Neural cell (in vitro differentiated cells): ENCODE results near the gene ANXA6. TPM values are rescaled to one million over a fixed set of nuclear protein-coding genes. Genes with fewer than 3 reads are reported as not detected.

Experiments used
- H2AFZ ChIP-seq: fragments of 200-600, 300-800 bp; sonication (generic), shearing (Covaris generic); 2 replicates; pipeline ENCODE4 v1.6.0; 2014; ENCODE audit warnings: low read depth, mild to moderate bottlenecking, antibody characterized with exemption, low read length, moderate library complexity
- H3F3A ChIP-seq: fragments of 200-600 bp; shearing (Covaris generic); 2 replicates; pipeline ENCODE4 v1.6.1; 2016; ENCODE audit warnings: mild to moderate bottlenecking, moderate library complexity, mixed read lengths, antibody characterized with exemption, low read length; ENCODE audit not compliant: insufficient read depth, poor library complexity, severe bottlenecking
- H3K27ac ChIP-seq: fragments of 200-600, 300-800 bp; sonication (generic), shearing (Covaris generic); 2 replicates; pipeline ENCODE4 v1.5.1; 2014; ENCODE audit warnings: mild to moderate bottlenecking, low read length, moderate library complexity
- H3K27me3 ChIP-seq: fragments of 300-800, 200-600 bp; sonication (generic), shearing (Covaris generic); 2 replicates; pipeline ENCODE4 v1.6.0; 2014; ENCODE audit warnings: mild to moderate bottlenecking, low read depth, low read length, moderate library complexity; ENCODE audit not compliant: insufficient read depth
- H3K36me3 ChIP-seq: fragments of 300-800, 200-600 bp; sonication (generic), shearing (Covaris generic); 2 replicates; pipeline ENCODE4 v1.5.1; 2014; ENCODE audit warnings: mild to moderate bottlenecking, antibody characterized with exemption, low read length, moderate library complexity; ENCODE audit not compliant: insufficient read depth
- H3K4me2 ChIP-seq: fragments of 300-800, 200-600 bp; sonication (generic), shearing (Covaris generic); 2 replicates; pipeline ENCODE4 v1.6.0; 2014; ENCODE audit warnings: mild to moderate bottlenecking, low read length
- H3K4me3 ChIP-seq: fragments of 300-800, 200-600 bp; sonication (generic), shearing (Covaris generic); 2 replicates; pipeline ENCODE4 v1.5.1; 2014; ENCODE audit warnings: mild to moderate bottlenecking, low read length, moderate library complexity
- H3K79me2 ChIP-seq: fragments of 200-600 bp; shearing (Covaris generic); replicated peaks from 2 replicates; pipeline ENCODE4 v1.6.0; 2014; ENCODE audit warnings: mild to moderate bottlenecking, low read length, moderate library complexity; ENCODE audit not compliant: insufficient read depth
- H3K9ac ChIP-seq: fragments of 300-800, 200-600 bp; sonication (generic), shearing (Covaris generic); 2 replicates; pipeline ENCODE4 v1.6.1; 2016; ENCODE audit warnings: mild to moderate bottlenecking, low read length, mixed read lengths
- H3K9me2 ChIP-seq: fragments of 200-600 bp; shearing (Covaris generic); 2 replicates; pipeline ENCODE4 v1.6.1; 2016; ENCODE audit warnings: mild to moderate bottlenecking, low read length, mixed read lengths; ENCODE audit not compliant: insufficient read depth
- H3K9me3 ChIP-seq: fragments of 200-600, 300-800 bp; sonication (generic), shearing (Covaris generic); 2 replicates; pipeline ENCODE4 v1.6.1; 2016; ENCODE audit warnings: mild to moderate bottlenecking, mixed run types, low read length, moderate library complexity, mixed read lengths
- H4K20me1 ChIP-seq: fragments of 200-600 bp; shearing (Covaris generic); 2 replicates; pipeline ENCODE4 v1.6.1; 2016; ENCODE audit warnings: mild to moderate bottlenecking, mixed run types; ENCODE audit not compliant: insufficient read depth
- CTCF ChIP-seq: fragments of 450-650 bp; IDR thresholded peaks from 2 replicates; pipeline ENCODE4 v1.5.1; 2014; ENCODE audit warnings: antibody characterized with exemption, mild to moderate bottlenecking, moderate library complexity; ENCODE audit not compliant: poor library complexity, severe bottlenecking
- EP300 ChIP-seq: fragments of 450-650 bp; conservative IDR thresholded peaks from 2 replicates; pipeline ENCODE4 v1.6.1; 2014; ENCODE audit warnings: antibody characterized with exemption, mild to moderate bottlenecking, moderate library complexity; ENCODE audit not compliant: poor library complexity, severe bottlenecking
- EZH2 ChIP-seq: fragments of 200-600, 300-800 bp; shearing (Covaris generic), sonication (generic); IDR thresholded peaks from 2 replicates; pipeline ENCODE4 v1.6.1; 2014; ENCODE audit warnings: antibody characterized with exemption, low read length, borderline replicate concordance, mild to moderate bottlenecking; ENCODE audit not compliant: insufficient read depth, poor library complexity, severe bottlenecking
- MXI1 ChIP-seq: fragments of 450-650 bp; conservative IDR thresholded peaks from 2 replicates; pipeline ENCODE4 v1.6.1; 2014; ENCODE audit warnings: antibody characterized with exemption, mild to moderate bottlenecking; ENCODE audit not compliant: poor library complexity, severe bottlenecking
- POLR2AphosphoS5 ChIP-seq: IDR thresholded peaks from 2 replicates; pipeline ENCODE4 v1.6.1; 2012
- RAD21 ChIP-seq: fragments of 450-650 bp; conservative IDR thresholded peaks from 2 replicates; pipeline ENCODE4 v1.6.1; 2014; ENCODE audit warnings: antibody characterized with exemption, mild to moderate bottlenecking, moderate library complexity
- REST ChIP-seq: IDR thresholded peaks from 2 replicates; pipeline ENCODE4 v1.6.1; 2012; ENCODE audit warnings: borderline replicate concordance
- SMC3 ChIP-seq: fragments of 450-650 bp; conservative IDR thresholded peaks from 2 replicates; pipeline ENCODE4 v1.6.1; 2014; ENCODE audit warnings: antibody characterized with exemption, mild to moderate bottlenecking, moderate library complexity; ENCODE audit not compliant: poor library complexity
- polyA plus RNA-seq: library from polyadenylated mRNA; depleted of rRNA; stranded (reverse); fragments of >200 nt; gene quantifications from 2 replicates; pipeline ENCODE4 v1.2.3, GENCODE V29; 2014

Gene ANXA6
- polyA plus RNA-seq, 1 donor from 2014 or later = 27.5 TPM

GRCh38 chr5:151130235-151130921, 27.2 kb downstream of the ANXA6 start:
- no peaks in the 10 kb centered on the region for H3K27me3 ChIP-seq

DNA sequence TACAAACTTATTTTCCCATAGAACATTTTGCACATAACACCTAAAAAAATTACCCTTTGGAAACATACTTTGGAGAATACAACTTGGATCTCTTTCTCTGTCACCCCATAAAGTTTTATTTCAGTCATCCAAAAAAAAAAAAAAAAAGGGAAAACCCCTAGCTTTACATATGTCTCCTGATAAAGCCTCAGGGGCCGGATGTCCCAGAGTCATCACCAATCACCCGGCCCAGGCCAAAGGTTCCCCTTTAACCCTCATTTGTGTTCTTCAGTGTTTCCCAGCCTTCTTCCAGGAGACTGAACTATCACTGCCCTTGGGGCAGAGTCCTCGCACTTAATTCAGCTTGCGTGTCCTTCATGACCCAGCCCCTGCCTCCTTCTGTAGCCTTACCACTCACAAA, 28.8 kb downstream of the ANXA6 start:
- H4K20me1 ChIP-seq = no peaks in the 10 kb centered on the region
- H3K27ac ChIP-seq = no peak overlapping the region
- no peaks in the 10 kb centered on the region for H3K9me3 ChIP-seq
- no peak overlapping the region for H3K4me2 ChIP-seq
- H3K9ac ChIP-seq = no peak overlapping the region
- no peak overlapping the region for H2AFZ ChIP-seq
- no peaks in the 10 kb centered on the region for H3K27me3 ChIP-seq
- no peaks in the 10 kb centered on the region for H3K9me2 ChIP-seq
- H3K79me2 ChIP-seq = no peaks in the 10 kb centered on the region
- peaks cover 29% of the 10 kb centered on the region for H3K36me3 ChIP-seq
- no peak overlapping the region for H3K4me3 ChIP-seq
- no peaks in the 10 kb centered on the region for H3F3A ChIP-seq
- TF ChIP-seq CTCF (no peak), RAD21 (no peak), EZH2 (no peak), POLR2AphosphoS5 (no peak), REST (no peak)

More at GRCh38 chr5:151130235-151130921, 27.2 kb downstream of the ANXA6 start:
- no peaks in the 10 kb centered on the region for H3K9me3 ChIP-seq
- no peaks in the 10 kb centered on the region for H3K79me2 ChIP-seq
- peaks cover 30% of the 10 kb centered on the region for H3K36me3 ChIP-seq
- H3K27ac ChIP-seq = no peak overlapping the region
- H4K20me1 ChIP-seq = no peaks in the 10 kb centered on the region
- H3K9ac ChIP-seq = no peak overlapping the region
- H3K9me2 ChIP-seq = no peaks in the 10 kb centered on the region
- no peak overlapping the region for H3K4me2 ChIP-seq
- no peaks in the 10 kb centered on the region for H3F3A ChIP-seq
- H2AFZ ChIP-seq = no peak overlapping the region
- no peak overlapping the region for H3K4me3 ChIP-seq
- TF ChIP-seq POLR2AphosphoS5 (no peak), MXI1 (no peak), EZH2 (no peak), REST (no peak), EP300 (no peak), RAD21 (no peak), CTCF (no peak), SMC3 (no peak)
